ENCODE data around the gene C8G. TPM values are rescaled to one million over a fixed set of nuclear protein-coding genes. Genes with fewer than 3 reads are reported as not detected.

Gene C8G
- total RNA-seq, 2 donors from 2014 or later = not detected

DNA sequence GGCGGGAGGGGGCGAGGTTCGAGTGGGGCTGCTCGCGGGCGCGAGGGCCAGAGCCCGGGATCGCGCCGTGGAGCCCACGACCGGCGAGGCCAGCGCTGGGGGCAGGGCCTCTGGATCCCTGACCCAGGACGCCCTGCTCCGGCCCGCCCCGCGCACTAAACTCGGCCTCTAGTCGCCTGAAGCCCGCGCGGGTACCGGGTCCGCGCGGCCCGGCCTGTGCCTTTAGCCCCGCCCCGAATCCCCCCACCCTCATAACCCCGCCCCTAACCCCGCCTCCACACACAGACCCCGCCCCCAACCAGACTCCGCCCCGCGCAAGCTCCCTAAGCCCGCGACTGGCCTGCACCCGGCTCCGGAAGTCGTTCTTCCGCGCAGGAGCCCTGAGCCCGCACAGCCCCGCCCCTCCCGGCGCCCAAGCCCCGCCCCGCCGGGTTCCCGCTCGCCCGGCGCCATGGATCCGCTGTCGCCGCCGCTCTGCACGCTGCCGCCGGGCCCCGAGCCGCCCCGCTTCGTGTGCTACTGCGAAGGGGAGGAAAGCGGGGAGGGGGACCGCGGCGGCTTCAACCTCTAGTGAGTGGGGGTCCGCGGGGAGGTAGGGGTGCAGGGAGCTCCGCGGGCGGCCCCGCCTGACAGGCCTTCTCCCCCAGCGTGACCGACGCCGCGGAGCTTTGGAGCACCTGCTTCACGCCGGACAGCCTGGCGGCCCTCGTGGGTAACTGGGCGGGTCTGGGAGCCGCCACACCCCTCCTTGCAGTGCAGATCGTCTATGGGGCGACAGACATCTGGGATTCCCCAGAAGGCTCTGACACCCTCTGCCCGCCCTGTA, 47.2 kb downstream of the C8G start, which contains the start of gene PAXX:
PAXX (plus strand) TSS at position 430 of the 826 bp plus-strand sequence; CDS start at position 452, 22 bp downstream.
- ATAC-seq (ENCODE audit: insufficient number of reproducible peaks, low FRiP score, low read depth) (peak; percentile 74), DNase-seq (ENCODE audit: low spot score) (peak; percentile 58)
- TF ChIP-seq, protein P1, sequence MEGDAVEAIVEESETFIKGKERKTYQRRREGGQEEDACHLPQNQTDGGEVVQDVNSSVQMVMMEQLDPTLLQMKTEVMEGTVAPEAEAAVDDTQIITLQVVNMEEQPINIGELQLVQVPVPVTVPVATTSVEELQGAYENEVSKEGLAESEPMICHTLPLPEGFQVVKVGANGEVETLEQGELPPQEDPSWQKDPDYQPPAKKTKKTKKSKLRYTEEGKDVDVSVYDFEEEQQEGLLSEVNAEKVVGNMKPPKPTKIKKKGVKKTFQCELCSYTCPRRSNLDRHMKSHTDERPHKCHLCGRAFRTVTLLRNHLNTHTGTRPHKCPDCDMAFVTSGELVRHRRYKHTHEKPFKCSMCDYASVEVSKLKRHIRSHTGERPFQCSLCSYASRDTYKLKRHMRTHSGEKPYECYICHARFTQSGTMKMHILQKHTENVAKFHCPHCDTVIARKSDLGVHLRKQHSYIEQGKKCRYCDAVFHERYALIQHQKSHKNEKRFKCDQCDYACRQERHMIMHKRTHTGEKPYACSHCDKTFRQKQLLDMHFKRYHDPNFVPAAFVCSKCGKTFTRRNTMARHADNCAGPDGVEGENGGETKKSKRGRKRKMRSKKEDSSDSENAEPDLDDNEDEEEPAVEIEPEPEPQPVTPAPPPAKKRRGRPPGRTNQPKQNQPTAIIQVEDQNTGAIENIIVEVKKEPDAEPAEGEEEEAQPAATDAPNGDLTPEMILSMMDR (IDR thresholded peaks at IDR 0.05) = no peak
- Histone ChIP-seq H3K4me1 (ENCODE audit: control insufficient read depth in 1 of 2, low read depth in 2 of 2) (peaks cover 24 to 37% of the 10 kb centered on the region in 2 donors), H3K27ac (peak within 1 kb of the TSS; percentile 22 to 65), H3K27me3 (replicated peaks; ENCODE audit: insufficient read depth) (no peaks in the 10 kb centered on the region), H3K4me3 (peak within 1 kb of the TSS; percentile 98), H3K9me3 (no peaks in the 10 kb centered on the region), H3K36me3 (no peaks in the 10 kb centered on the region)

DNA sequence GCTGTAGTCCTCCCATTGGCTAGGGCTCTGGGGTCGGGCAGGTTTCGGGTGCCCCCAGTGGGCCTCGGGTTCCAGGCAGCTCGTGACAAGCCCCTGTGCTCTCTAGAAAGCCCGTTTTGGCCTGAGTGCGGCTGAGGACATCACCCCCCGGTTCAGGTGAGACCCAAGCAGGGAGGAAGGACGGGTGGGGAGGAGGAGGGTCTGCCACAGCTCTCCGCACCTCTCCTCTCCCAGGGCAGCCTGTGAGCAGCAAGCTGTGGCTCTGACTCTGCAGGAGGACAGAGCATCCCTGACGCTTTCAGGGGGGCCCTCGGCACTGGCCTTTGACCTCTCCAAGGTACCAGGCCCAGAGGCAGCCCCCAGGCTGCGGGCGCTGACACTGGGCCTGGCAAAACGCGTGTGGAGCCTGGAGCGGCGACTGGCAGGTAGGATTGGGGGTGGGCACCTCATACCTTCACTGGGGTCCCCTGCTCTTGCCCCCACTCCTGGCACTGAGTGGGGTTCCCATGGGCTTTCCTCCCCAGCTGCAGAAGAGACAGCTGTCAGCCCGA, 47.9 kb downstream of the C8G start:
- Histone ChIP-seq H3K27me3 (replicated peaks; ENCODE audit: insufficient read depth) (no peaks in the 10 kb centered on the region), H3K36me3 (no peaks in the 10 kb centered on the region), H3K9me3 (no peaks in the 10 kb centered on the region), H3K4me3 (peak overlapping the region; percentile 98), H3K27ac (peak overlapping the region in 1 of 2 donors; percentile 65), H3K4me1 (ENCODE audit: control insufficient read depth in 1 of 2, low read depth in 2 of 2) (peaks cover 24 to 37% of the 10 kb centered on the region in 2 donors)
- DNase-seq (ENCODE audit: low spot score) = no peak
- no peak for ATAC-seq (ENCODE audit: insufficient number of reproducible peaks, low FRiP score, low read depth)
- TF ChIP-seq, protein P1 (IDR thresholded peaks at IDR 0.05) = no peak

DNA sequence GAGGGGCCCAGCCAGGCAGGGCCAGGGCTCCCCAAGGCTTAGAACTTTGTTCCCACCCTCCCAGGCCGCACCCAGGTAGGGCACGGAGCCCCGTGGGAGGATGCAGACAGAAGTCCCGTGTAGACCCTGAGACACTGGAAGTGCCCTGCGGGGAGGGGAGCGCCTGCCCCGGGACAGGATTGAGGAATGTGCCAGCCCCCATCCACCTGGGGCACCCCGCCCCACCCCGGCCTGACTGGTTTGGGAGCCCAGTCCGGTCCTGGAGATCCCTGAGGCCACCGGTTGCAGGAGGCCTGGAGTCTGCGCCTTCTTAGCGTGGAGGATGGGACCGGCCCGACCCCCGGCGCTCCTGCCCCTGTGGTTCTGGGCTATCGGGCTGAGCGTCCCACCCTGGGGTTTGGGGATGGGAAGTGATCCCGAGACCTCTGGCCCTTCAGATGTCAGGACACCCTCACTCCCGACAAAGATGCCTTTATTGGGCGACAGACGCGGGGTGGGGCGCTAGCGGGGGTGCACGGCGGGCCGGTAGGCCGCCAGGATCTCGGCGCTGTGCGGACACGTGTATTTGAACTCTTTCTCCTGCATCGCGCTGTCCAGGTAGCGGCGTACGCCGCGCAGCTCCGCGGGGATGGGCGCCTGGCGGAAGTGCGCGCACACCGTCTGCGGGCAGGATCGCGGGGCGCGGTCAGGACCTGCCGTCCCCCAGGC, 49.3 kb downstream of the C8G start:
- ATAC-seq (ENCODE audit: insufficient number of reproducible peaks, low FRiP score, low read depth) (no peak), DNase-seq (ENCODE audit: low spot score) (no peak)
- Histone ChIP-seq H3K9me3 (no peaks in the 10 kb centered on the region), H3K4me1 (ENCODE audit: control insufficient read depth in 1 of 2, low read depth in 2 of 2) (peaks cover 24 to 37% of the 10 kb centered on the region in 2 donors), H3K36me3 (no peaks in the 10 kb centered on the region), H3K27me3 (replicated peaks; ENCODE audit: insufficient read depth) (no peaks in the 10 kb centered on the region), H3K27ac (no peak overlapping the region), H3K4me3 (no peak overlapping the region)
- TF ChIP-seq, protein P1 (IDR thresholded peaks at IDR 0.05) = no peak

DNA sequence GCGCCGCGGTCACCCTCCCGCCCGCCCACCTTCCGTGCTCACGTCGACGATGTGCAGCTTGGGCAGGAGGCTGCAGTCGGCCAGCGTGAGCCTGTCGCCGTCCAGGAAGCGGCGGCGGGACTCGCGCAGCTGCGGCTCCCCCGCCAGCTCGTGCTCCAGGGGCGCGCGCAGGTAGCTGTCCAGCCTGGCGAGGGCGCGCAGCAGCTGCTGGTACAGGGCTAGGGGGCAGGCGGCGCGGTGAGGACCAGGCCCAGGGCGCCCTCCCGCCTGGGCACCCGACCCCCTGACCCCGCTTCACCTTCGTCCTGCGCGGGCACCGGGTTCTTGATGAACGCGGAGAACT, 49.8 kb downstream of the C8G start:
- ATAC-seq (ENCODE audit: insufficient number of reproducible peaks, low FRiP score, low read depth) (no peak), DNase-seq (ENCODE audit: low spot score) (no peak)
- peak overlapping the region; percentile 63 for H3K4me3 ChIP-seq
- TF ChIP-seq, protein P1 (IDR thresholded peaks at IDR 0.05) = no peak
- H3K9me3 ChIP-seq = no peaks in the 10 kb centered on the region
- H3K27me3 ChIP-seq (replicated peaks; ENCODE audit: insufficient read depth) = no peaks in the 10 kb centered on the region
- no peak overlapping the region for H3K27ac ChIP-seq
- H3K36me3 ChIP-seq = no peaks in the 10 kb centered on the region
- peaks cover 24 to 37% of the 10 kb centered on the region in 2 donors for H3K4me1 ChIP-seq (ENCODE audit: control insufficient read depth in 1 of 2, low read depth in 2 of 2)

DNA sequence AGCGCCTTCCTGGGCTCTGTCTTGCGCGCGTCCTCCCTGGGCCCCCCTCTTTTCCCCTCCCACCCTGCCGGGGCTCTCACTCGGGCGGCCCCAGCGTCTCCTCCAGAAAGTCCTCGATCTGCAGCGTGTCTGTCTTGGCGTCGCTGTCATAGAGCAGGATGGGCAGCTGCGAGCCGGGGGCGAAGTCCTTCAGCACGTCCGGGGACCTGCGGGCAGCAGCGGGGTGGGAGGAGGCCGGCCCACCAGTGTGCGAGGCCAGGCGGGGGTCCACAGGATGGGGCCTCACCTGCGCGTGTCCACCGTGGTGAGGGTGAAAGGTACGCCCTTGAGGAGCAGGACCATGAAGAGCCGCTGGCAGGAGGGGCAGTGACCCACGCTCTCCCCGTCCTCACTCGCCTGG, 50.3 kb downstream of the C8G start:
- DNase-seq (ENCODE audit: low spot score) = no peak
- H3K4me3 ChIP-seq = peak overlapping the region; percentile 63
- no peak for ATAC-seq (ENCODE audit: insufficient number of reproducible peaks, low FRiP score, low read depth)
- no peaks in the 10 kb centered on the region for H3K27me3 ChIP-seq (replicated peaks; ENCODE audit: insufficient read depth)
- no peak overlapping the region for H3K27ac ChIP-seq
- H3K9me3 ChIP-seq = no peaks in the 10 kb centered on the region
- peaks cover 24 to 37% of the 10 kb centered on the region in 2 donors for H3K4me1 ChIP-seq (ENCODE audit: control insufficient read depth in 1 of 2, low read depth in 2 of 2)
- H3K36me3 ChIP-seq = no peaks in the 10 kb centered on the region
- TF ChIP-seq, protein P1 (IDR thresholded peaks at IDR 0.05) = no peak

Data from thoracic aorta (tissue), 2 donors.